Activated CD4-positive, alpha-beta memory T cell treated with anti-CD3 and anti-CD28 coated beads for 36 hours (primary cell): Measurements from ENCODE around the gene ZNG1B. TPM values are rescaled to one million over a fixed set of nuclear protein-coding genes. Genes with fewer than 3 reads are reported as not detected.
"Not testable (repeated sequence)": the region's sequence is repeated elsewhere in the genome, so short reads cannot be mapped to it uniquely, and the experiment has no call there.

Source experiments
- CTCF ChIA-PET: fragments of 350-600 bp; sonication (Branson Sonifier 250); formaldehyde crosslinking; loops from one replicate; lab custom pipeline; 2021; ENCODE audit warnings: antibody characterized with exemption, inconsistent platforms; lab: Charles Lee
- POLR2A ChIA-PET: fragments of 350-600 bp; sonication (Branson Sonifier 250); formaldehyde crosslinking; loops from one replicate; lab custom pipeline; 2021; ENCODE audit warnings: antibody characterized with exemption; lab: Charles Lee
- DNase-seq: peaks from one replicate; pipeline ENCODE4 v3.0.0-alpha.2; 2020
- H3K27ac Mint-ChIP-seq: one replicate; pipeline ENCODE4 v1.8.0; 2021; ENCODE audit warnings: mixed read lengths
- H3K27me3 Mint-ChIP-seq: one replicate; pipeline ENCODE4 v1.8.0; 2021; ENCODE audit warnings: mixed read lengths
- H3K36me3 Mint-ChIP-seq: one replicate; pipeline ENCODE4 v1.8.0; 2021; ENCODE audit warnings: mixed read lengths
- H3K4me1 Mint-ChIP-seq: one replicate; pipeline ENCODE4 v1.8.0; 2021; ENCODE audit warnings: low read depth, mixed read lengths
- H3K4me3 Mint-ChIP-seq: one replicate; pipeline ENCODE4 v1.8.0; 2021; ENCODE audit warnings: mild to moderate bottlenecking, mixed read lengths
- H3K9me3 Mint-ChIP-seq: one replicate; pipeline ENCODE4 v1.8.0; 2021; ENCODE audit warnings: mixed read lengths
- intact Hi-C: fragments of 100-400 bp; cut with micrococcal nuclease; formaldehyde crosslinking; loops from one replicate; pipeline ENCODE4 v1.15.1; 2023
- total RNA-seq, 2 experiments: library from RNA; stranded (reverse); gene quantifications; one replicate each; pipeline ENCODE4 v1.2.3, GENCODE V29; 2021

Gene ZNG1B
- total RNA-seq, 2 experiments from 2014 or later, result 28.0 to 35.3 TPM

DNA sequence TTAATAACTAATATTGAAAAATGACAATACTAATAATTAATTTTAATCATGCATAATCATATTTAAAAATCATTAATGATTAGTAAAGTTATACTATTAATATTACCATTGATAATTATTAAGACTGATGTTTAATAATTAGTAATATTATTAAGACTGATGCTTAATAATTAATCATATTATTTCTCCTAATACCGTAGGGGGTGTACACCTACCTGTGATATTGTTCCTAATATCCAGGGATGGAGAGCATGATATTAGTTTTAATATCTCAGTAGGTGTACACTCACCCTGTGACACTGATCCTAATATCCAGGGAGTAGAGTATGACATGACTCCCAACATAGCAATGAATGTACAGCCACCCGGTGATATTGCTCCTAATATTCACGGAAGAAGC is 73.4 kb downstream of the ZNG1B start:
- H3K36me3 Mint-ChIP-seq, H3K4me1 Mint-ChIP-seq, DNase-seq, H3K27ac Mint-ChIP-seq, H3K9me3 Mint-ChIP-seq, H3K4me3 Mint-ChIP-seq, CTCF ChIA-PET, POLR2A ChIA-PET, intact Hi-C loops: not testable (repeated sequence)
- peaks cover 13% of the 10 kb centered on the region for H3K27me3 Mint-ChIP-seq

DNA sequence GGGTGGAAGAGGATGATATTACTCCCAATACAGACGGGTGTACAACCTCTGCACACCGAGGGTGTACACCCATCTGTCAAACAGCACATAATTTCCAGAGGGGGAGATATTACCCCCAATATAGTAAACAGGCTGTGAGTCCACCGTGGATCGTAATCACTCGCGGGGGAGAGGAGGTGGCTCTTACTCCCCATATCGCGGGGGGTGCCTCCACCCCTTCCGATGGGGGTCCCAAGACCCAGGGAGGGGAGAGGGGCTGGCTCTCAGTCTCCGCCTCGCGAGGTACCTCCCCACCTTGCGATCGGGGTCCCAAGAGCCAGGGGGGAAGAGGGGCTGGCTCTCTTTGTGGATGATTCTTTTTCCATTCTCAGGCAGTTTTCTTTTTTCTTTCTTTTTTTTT is 74.4 kb downstream of the ZNG1B start:
- CTCF ChIA-PET, H3K4me1 Mint-ChIP-seq, H3K4me3 Mint-ChIP-seq, intact Hi-C loops, POLR2A ChIA-PET, H3K9me3 Mint-ChIP-seq, DNase-seq, H3K36me3 Mint-ChIP-seq, H3K27ac Mint-ChIP-seq: not testable (repeated sequence)
- peaks cover 13% of the 10 kb centered on the region for H3K27me3 Mint-ChIP-seq

DNA sequence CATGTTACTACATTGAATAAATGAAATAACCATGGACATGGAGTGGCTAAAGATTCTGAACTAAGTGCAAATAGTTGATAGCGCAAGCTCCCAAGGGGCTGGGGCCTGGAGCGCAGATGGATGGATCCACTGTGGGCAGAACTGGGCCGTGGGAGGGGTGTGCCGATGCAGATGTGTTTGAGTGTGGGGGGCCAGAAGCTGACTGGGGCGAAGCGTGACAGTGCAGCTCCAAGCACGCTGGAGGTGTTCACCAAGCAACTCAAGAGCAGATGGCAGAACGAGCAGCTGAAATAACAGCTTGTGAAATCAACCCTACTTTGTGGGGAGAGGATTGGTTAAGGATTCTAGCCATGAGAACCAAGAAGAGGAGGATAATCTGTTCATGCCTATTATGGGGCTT is 78.0 kb downstream of the ZNG1B start:
- POLR2A ChIA-PET, CTCF ChIA-PET, H3K4me1 Mint-ChIP-seq, H3K4me3 Mint-ChIP-seq, DNase-seq, H3K27me3 Mint-ChIP-seq, H3K27ac Mint-ChIP-seq, intact Hi-C loops, H3K36me3 Mint-ChIP-seq, H3K9me3 Mint-ChIP-seq: not testable (repeated sequence)

- intact Hi-C loops, H3K9me3 Mint-ChIP-seq, CTCF ChIA-PET, H3K27ac Mint-ChIP-seq, H3K36me3 Mint-ChIP-seq, H3K4me3 Mint-ChIP-seq, H3K4me1 Mint-ChIP-seq, POLR2A ChIA-PET, DNase-seq, H3K27me3 Mint-ChIP-seq: not testable (repeated sequence)
Observed at GRCh38 chr2:113515995-113516394, 78.5 kb downstream of the ZNG1B start.

GRCh38 chr2:113517025-113517424 is 79.5 kb downstream of the ZNG1B start:
- intact Hi-C loops, H3K4me3 Mint-ChIP-seq, H3K27ac Mint-ChIP-seq, H3K9me3 Mint-ChIP-seq, CTCF ChIA-PET, H3K27me3 Mint-ChIP-seq, DNase-seq, POLR2A ChIA-PET, H3K4me1 Mint-ChIP-seq, H3K36me3 Mint-ChIP-seq: not testable (repeated sequence)

- H3K4me1 Mint-ChIP-seq, H3K9me3 Mint-ChIP-seq, intact Hi-C loops, CTCF ChIA-PET, H3K27ac Mint-ChIP-seq, H3K4me3 Mint-ChIP-seq, DNase-seq, H3K36me3 Mint-ChIP-seq, H3K27me3 Mint-ChIP-seq, POLR2A ChIA-PET: not testable (repeated sequence)
Observed at GRCh38 chr2:113520837-113521236, 83.3 kb downstream of the ZNG1B start.

DNA sequence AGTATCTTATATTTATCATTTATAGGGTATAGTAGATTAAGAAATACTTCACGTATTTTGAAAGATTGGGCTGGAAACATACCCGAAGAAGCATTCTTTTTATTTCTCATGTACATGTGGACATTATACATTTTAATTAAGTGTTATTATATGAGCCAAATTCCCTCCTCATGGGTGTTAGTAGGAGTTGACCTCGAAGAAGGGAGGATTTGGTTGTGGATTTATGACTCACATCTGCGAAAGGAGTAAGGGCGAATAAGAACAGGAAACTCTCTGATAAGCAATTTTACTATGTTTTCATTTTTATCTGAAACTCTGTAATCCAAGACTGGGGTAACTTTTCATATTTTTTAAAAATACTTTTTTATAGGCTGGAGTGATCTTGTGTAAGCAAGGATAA is 84.0 kb downstream of the ZNG1B start:
- H3K27me3 Mint-ChIP-seq, H3K27ac Mint-ChIP-seq, H3K4me1 Mint-ChIP-seq, H3K4me3 Mint-ChIP-seq, H3K36me3 Mint-ChIP-seq, intact Hi-C loops, DNase-seq, CTCF ChIA-PET, POLR2A ChIA-PET, H3K9me3 Mint-ChIP-seq: not testable (repeated sequence)

DNA sequence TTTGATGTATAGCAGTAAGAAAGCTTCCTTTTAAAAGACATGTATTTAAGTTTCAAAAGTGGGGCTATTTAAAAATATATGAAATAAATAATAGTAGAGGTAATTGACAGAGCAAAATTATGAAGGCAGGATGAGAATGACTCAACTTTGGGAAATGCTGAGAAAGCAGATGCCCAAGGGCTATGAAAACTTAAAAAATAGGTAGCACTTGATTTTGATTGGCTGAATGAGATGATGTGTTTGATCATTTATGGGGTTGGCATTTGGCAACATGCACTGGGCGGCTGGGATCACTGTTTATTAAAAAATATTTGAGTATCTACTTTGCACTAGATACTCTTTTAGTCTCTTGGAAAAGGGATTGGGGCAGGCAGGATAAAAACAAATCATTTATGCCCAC is 87.5 kb downstream of the ZNG1B start:
- H3K27ac Mint-ChIP-seq, result not testable (repeated sequence)

GRCh38 chr2:113527350-113528045 is 90.0 kb downstream of the ZNG1B start:
- H3K27ac Mint-ChIP-seq, DNase-seq, intact Hi-C loops, H3K4me3 Mint-ChIP-seq, H3K27me3 Mint-ChIP-seq, POLR2A ChIA-PET, H3K4me1 Mint-ChIP-seq, H3K9me3 Mint-ChIP-seq, H3K36me3 Mint-ChIP-seq: not testable (repeated sequence)
- CTCF ChIA-PET, result interaction anchor here (0.6 kb wide), 1 partner anchor 273 kb away, joined by 3 read pairs; no protein-coding TSS in a partner anchor

More for the DNA sequence above, 87.5 kb downstream of the ZNG1B start:
- H3K9me3 Mint-ChIP-seq, H3K4me1 Mint-ChIP-seq, H3K27me3 Mint-ChIP-seq, H3K4me3 Mint-ChIP-seq, CTCF ChIA-PET, DNase-seq, intact Hi-C loops, H3K36me3 Mint-ChIP-seq, POLR2A ChIA-PET: not testable (repeated sequence)

DNA sequence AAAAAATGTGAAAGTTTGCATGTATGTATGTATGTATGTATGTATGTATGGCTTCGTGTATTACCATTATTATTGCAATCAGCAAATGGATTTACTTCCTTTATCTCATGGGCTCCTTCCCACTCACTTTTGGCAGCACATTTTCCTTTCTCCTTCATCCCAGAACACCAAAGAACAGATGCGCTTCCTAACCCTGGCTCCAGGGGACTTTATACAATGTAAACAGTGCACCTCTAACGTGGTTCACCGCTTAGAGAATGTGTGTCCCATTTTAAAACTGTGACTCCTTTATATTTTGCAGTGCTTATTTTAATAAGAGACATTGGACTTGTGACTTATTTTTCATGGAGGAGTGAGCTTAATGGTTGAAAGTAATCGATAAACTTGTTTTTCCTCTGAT is 90.6 kb downstream of the ZNG1B start:
- H3K27me3 Mint-ChIP-seq, H3K27ac Mint-ChIP-seq, H3K4me1 Mint-ChIP-seq, H3K9me3 Mint-ChIP-seq, POLR2A ChIA-PET, intact Hi-C loops, DNase-seq, H3K36me3 Mint-ChIP-seq, H3K4me3 Mint-ChIP-seq: not testable (repeated sequence)
- CTCF ChIA-PET, result interaction anchor here (0.6 kb wide), 1 partner anchor 272 kb away, joined by 3 read pairs; no protein-coding TSS in a partner anchor

DNA sequence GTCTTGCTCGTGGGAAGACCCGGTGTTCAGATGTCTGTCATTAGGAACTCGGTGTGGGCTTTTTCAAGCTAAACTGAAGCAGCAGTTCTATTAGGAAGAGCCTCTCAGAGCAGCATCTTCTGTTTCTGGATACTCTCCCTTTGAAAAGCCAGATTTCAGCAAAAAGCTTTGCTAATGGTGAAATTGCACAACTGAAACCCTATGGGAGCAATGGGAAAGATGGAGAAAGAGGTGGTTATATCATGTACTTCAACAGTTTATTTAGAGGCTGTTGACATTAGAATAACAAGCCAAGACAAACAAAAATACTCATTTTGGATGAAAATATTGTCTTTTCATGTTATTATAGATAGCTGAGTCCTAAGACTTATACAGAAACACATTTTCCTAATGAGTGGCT is 91.4 kb downstream of the ZNG1B start:
- H3K27me3 Mint-ChIP-seq, H3K9me3 Mint-ChIP-seq, H3K36me3 Mint-ChIP-seq, CTCF ChIA-PET, H3K4me3 Mint-ChIP-seq, intact Hi-C loops, H3K27ac Mint-ChIP-seq, POLR2A ChIA-PET, DNase-seq, H3K4me1 Mint-ChIP-seq: not testable (repeated sequence)

GRCh38 chr2:113532991-113533390 is 95.5 kb downstream of the ZNG1B start:
- POLR2A ChIA-PET, H3K4me1 Mint-ChIP-seq, DNase-seq, H3K36me3 Mint-ChIP-seq, H3K27me3 Mint-ChIP-seq, H3K27ac Mint-ChIP-seq, intact Hi-C loops, H3K9me3 Mint-ChIP-seq, H3K4me3 Mint-ChIP-seq, CTCF ChIA-PET: not testable (repeated sequence)

- H3K4me1 Mint-ChIP-seq, H3K27ac Mint-ChIP-seq, POLR2A ChIA-PET: not testable (repeated sequence)
Observed at GRCh38 chr2:113536573-113536972, 99.1 kb downstream of the ZNG1B start.

More at GRCh38 chr2:113536573-113536972, 99.1 kb downstream of the ZNG1B start:
- DNase-seq, H3K9me3 Mint-ChIP-seq, H3K4me3 Mint-ChIP-seq, H3K36me3 Mint-ChIP-seq, H3K27me3 Mint-ChIP-seq, CTCF ChIA-PET, intact Hi-C loops: not testable (repeated sequence)
